Right lobe of liver (tissue), 6 donors: ENCODE results near the gene ANKH. TPM values are rescaled to one million over a fixed set of nuclear protein-coding genes. Genes with fewer than 3 reads are reported as not detected.

Experiments
- ATAC-seq, 4 donors: fragments of 200-7000 bp; cut with Tn5 transposase; one replicate each; pipeline ENCODE4 v1.9.1; 2020; ENCODE audit warnings: mild to moderate bottlenecking in 4 of 4, moderate library complexity in 4 of 4
- DNase-seq, 3 donors: peaks; one replicate each; pipeline ENCODE4 v3.0.0-alpha.2; 2020
- H3K27ac ChIP-seq, 3 donors: fragments of 200-600 bp; one replicate each; pipeline ENCODE4 v1.8.0; 2022
- H3K27me3 ChIP-seq, 2 donors: fragments of 200-600 bp; one replicate each; pipeline ENCODE4 v1.8.0; 2022
- H3K36me3 ChIP-seq, 4 donors: fragments of 200-600 bp; sonication (generic) in 1 of 4; one replicate each; pipeline versions ENCODE4 v1.5.1 to v1.8.0; 2017 to 2022; ENCODE audit warnings: control low read depth in 1 of 4
- H3K4me1 ChIP-seq, 4 donors: fragments of 200-600 bp; sonication (generic) in 1 of 4; one replicate each; pipeline versions ENCODE4 v1.5.1 to v1.8.0; 2017 to 2022; ENCODE audit warnings: control low read depth in 1 of 4
- H3K4me3 ChIP-seq, 3 donors: fragments of 200-600 bp; one replicate each; pipeline ENCODE4 v1.8.0; 2022
- H3K9me3 ChIP-seq, 4 donors: fragments of 200-600 bp; sonication (generic) in 1 of 4; one replicate each; pipeline versions ENCODE4 v1.5.1 to v1.8.0; 2017 to 2022; ENCODE audit warnings: control low read depth in 1 of 4
- POLR2A ChIP-seq: fragments of 450-650 bp; IDR thresholded peaks from one replicate; pipeline ENCODE4 v1.6.1; 2017; ENCODE audit warnings: antibody characterized with exemption, mild to moderate bottlenecking
- WGBS: methylation state at CpG from one replicate; pipeline ENCODE4 v1.1.6; 2018; ENCODE audit warnings: low coverage, low lambda C conversion rate; ENCODE audit not compliant: insufficient coverage; ENCODE audit errors: missing lambda C conversion rate; 5-methylcytosine and 5-hydroxymethylcytosine counted together
- intact Hi-C, 2 donors: fragments of 100-400 bp; cut with DNase I; formaldehyde crosslinking; loops; one replicate each; pipeline versions ENCODE4 v1.11.2 to v1.14.1; 2022
- total RNA-seq, 6 experiments: library from RNA; depleted of rRNA in 2 of 6; stranded (reverse); fragments of >200 nt in 2 of 6; fragmentation: NEBNext Ultra II Directional in 3 of 6; extraction: Animal tissue kit (Norgen Biotek cat#: 25700) in 3 of 6; gene quantifications; one replicate each; pipeline versions ENCODE4 v1.1.0 to v1.2.4, GENCODE V29; 2016 to 2023
- TF ChIP-seq, protein P1 (sequence below), 4 donors: fragments of 200-600 bp in 3 of 4; fragments of 450-650 bp in 1 of 4; IDR thresholded peaks; one replicate each; pipeline versions ENCODE4 v1.5.1 to v1.8.0; 2016 to 2022; ENCODE audit warnings: antibody characterized with exemption in 4 of 4, mild to moderate bottlenecking in 2 of 4
- donor health status: DM: no; HTN: yes; CAD: no.
- donor health status: DM: no; HTN: no; CAD: no.
- donor health status: DM: no; HTN: no; CAD: no.
- donor health status: DM: no; HTN: yes; CAD: no.
- donor health status: DM: no; HTN: yes; CAD: no.

Gene ANKH
- total RNA-seq, 6 experiments from 2014 or later = 38.5 to 121 (median 61.9) TPM

DNA sequence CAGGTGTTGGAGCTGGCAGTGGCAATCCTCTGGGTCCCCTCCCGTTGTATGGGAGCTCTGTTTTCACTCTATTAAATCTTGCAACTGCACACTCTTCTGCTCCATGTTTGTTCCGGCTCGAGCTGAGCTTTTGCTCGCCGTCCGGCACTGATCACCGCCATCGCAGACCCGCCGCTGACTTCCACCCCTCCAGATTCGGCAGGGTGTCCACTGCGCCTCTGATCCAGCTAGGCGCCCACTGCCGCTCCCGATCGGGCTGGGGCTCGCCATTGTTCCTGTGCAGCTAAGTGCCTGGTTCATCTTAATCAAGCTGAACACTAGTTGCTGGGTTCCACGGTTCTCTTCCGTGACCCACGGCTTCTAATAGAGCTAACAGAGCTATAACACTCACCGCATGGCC is 23.2 kb downstream of the ANKH start:
- TF ChIP-seq, protein P1, sequence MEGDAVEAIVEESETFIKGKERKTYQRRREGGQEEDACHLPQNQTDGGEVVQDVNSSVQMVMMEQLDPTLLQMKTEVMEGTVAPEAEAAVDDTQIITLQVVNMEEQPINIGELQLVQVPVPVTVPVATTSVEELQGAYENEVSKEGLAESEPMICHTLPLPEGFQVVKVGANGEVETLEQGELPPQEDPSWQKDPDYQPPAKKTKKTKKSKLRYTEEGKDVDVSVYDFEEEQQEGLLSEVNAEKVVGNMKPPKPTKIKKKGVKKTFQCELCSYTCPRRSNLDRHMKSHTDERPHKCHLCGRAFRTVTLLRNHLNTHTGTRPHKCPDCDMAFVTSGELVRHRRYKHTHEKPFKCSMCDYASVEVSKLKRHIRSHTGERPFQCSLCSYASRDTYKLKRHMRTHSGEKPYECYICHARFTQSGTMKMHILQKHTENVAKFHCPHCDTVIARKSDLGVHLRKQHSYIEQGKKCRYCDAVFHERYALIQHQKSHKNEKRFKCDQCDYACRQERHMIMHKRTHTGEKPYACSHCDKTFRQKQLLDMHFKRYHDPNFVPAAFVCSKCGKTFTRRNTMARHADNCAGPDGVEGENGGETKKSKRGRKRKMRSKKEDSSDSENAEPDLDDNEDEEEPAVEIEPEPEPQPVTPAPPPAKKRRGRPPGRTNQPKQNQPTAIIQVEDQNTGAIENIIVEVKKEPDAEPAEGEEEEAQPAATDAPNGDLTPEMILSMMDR (IDR thresholded peaks at IDR 0.05) = no peak
- TF ChIP-seq POLR2A = no peak
- no peak for ATAC-seq
- Histone ChIP-seq H3K27me3 (no peaks in the 10 kb centered on the region), H3K4me3 (no peak overlapping the region), H3K4me1 (no peaks in the 10 kb centered on the region), H3K27ac (no peak overlapping the region), H3K9me3 (no peaks in the 10 kb centered on the region), H3K36me3 (peaks cover 0 to 2% (median 0%) of the 10 kb centered on the region in 4 donors)
- WGBS = 93% methylated on average over 19 of the region's 21 CpGs
- DNase-seq = no peak
- intact Hi-C loops = no loop called here

DNA sequence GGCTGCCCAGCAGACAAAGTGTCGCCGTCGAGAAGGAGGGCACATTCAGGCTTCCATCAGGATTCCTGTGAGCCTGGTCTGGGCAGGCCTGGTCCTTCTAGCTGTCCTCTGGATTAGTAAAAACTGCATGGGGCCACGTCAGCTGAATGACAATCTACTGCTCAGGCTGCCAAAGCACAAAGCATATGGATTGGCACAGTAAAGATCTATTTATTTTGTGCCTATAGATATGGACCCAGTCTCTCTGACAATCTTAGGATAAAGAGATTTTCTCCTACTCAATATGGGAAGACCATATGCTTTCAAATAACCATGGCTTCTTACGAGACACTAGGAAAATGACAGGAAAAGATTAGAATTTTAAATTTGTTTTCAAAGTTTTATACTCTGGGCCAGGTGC is 24.1 kb downstream of the ANKH start:
- Histone ChIP-seq H3K27me3 (no peaks in the 10 kb centered on the region), H3K27ac (no peak overlapping the region), H3K9me3 (no peaks in the 10 kb centered on the region), H3K4me3 (no peak overlapping the region), H3K36me3 (peaks cover 0 to 2% (median 0%) of the 10 kb centered on the region in 4 donors), H3K4me1 (no peaks in the 10 kb centered on the region)
- TF ChIP-seq, protein P1 (IDR thresholded peaks at IDR 0.05) = no peak
- no peak for TF ChIP-seq POLR2A
- ATAC-seq (no peak), DNase-seq (no peak)
- intact Hi-C loops = no loop called here
- 100% methylated on average over 1 of the region's 5 CpGs for WGBS

DNA sequence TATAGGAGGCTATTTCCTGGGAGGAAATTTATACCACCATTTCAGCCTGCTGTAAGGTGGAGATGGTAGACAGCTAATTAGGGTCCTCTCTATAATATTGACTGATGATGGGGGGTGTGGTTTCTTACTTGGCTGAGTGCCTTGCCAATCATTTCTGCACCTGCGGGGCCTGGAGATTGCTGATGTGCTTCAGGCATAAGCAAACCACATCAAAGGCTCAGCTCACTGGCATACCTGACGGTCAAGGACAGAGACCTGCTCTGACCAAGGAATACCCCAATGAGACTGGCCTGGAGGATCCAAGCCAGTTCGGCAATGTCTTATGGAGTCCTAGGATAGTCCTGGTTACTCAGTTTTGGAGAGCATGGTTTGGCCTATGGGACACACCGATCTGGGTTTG is 29.5 kb downstream of the ANKH start:
- WGBS = 100% methylated on average over 1 of the region's 4 CpGs
- Histone ChIP-seq H3K4me1 (no peaks in the 10 kb centered on the region), H3K9me3 (no peaks in the 10 kb centered on the region), H3K27me3 (no peaks in the 10 kb centered on the region), H3K36me3 (peaks cover 0 to 2% (median 0%) of the 10 kb centered on the region in 4 donors), H3K4me3 (no peak overlapping the region), H3K27ac (no peak overlapping the region)
- TF ChIP-seq, protein P1 (IDR thresholded peaks at IDR 0.05) = no peak
- no peak for TF ChIP-seq POLR2A
- ATAC-seq (no peak), DNase-seq (no peak)
- intact Hi-C loops = no loop called here

DNA sequence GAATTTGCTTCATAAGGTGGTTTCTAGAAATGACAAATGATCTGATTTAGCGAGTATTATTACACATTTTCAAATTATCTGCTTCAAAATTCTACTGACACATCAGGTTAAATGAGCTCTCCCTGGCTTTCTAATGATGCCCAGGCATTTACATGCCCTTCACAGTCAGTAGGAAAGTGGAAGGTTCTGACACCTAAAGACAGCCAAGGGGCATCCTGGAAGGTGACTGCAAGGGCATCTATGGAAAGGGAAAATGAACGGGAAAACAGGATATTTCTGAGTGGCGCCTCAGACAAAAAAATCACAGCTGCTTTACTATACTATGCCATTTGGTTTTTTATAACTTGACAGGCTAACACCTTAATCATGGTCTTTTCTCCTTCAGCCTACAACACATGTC is 31.0 kb downstream of the ANKH start:
- no peaks in the 10 kb centered on the region for H3K4me1 ChIP-seq
- no peak for DNase-seq
- H3K4me3 ChIP-seq = no peak overlapping the region
- no peaks in the 10 kb centered on the region for H3K27me3 ChIP-seq
- H3K9me3 ChIP-seq = no peaks in the 10 kb centered on the region
- intact Hi-C loops = no loop called here
- 92% methylated on average over 3 of the region's 3 CpGs for WGBS
- no peak overlapping the region for H3K27ac ChIP-seq
- H3K36me3 ChIP-seq = peaks cover 0 to 2% (median 0%) of the 10 kb centered on the region in 4 donors
- TF ChIP-seq, protein P1 (IDR thresholded peaks at IDR 0.05) = no peak
- no peak for TF ChIP-seq POLR2A
- ATAC-seq = no peak
